H1 (cell line): ENCODE data around the gene NTMT1. TPM values are rescaled to one million over a fixed set of nuclear protein-coding genes. Genes with fewer than 3 reads are reported as not detected.
"Not testable (repeated sequence)": the region's sequence is repeated elsewhere in the genome, so short reads cannot be mapped to it uniquely, and the experiment has no call there.

Source experiments
- CTCF ChIA-PET: fragments of 300-600 bp; sonication (Branson Sonifier 250); formaldehyde crosslinking; loops from one replicate; lab custom pipeline; 2021; ENCODE audit not compliant: partially characterized antibody; lab: Charles Lee
- POLR2A ChIA-PET: fragments of 300-600 bp; sonication (Branson Sonifier 250); formaldehyde crosslinking; loops from one replicate; lab custom pipeline; 2021; ENCODE audit warnings: inconsistent platforms; ENCODE audit not compliant: partially characterized antibody; lab: Charles Lee
- DNase-seq, 2 experiments: peaks; one replicate each; pipeline versions ENCODE4 v3.0.0 to v3.0.0-alpha.2; 2010 to 2022; ENCODE audit warnings: low spot score in 2 of 2, low read depth in 1 of 2, mixed read lengths in 1 of 2
- FAIRE-seq: peaks from 2 replicates; lab custom pipeline; 2011; peaks lifted over from hg19 to GRCh38; lab: Jason Lieb, UNC
- H2AFZ ChIP-seq: 2 replicates; pipeline ENCODE4 v1.8.1; 2012; ENCODE audit warnings: low read length, inconsistent platforms
- H2AK5ac ChIP-seq: 2 replicates; pipeline ENCODE4 v1.6.1; 2013; ENCODE audit warnings: low read depth, low read length
- H2BK120ac ChIP-seq: replicated peaks from 2 replicates; pipeline ENCODE3; 2013; ENCODE audit warnings: low read depth, low read length, inconsistent platforms
- H2BK12ac ChIP-seq: 2 replicates; pipeline ENCODE4 v1.6.1; 2013; ENCODE audit warnings: low read depth, low read length
- H2BK15ac ChIP-seq: 2 replicates; pipeline ENCODE4 v1.6.1; 2013; ENCODE audit warnings: low read length
- H2BK20ac ChIP-seq: 2 replicates; pipeline ENCODE4 v1.6.1; 2013; ENCODE audit warnings: low read length
- H2BK5ac ChIP-seq: 2 replicates; pipeline ENCODE4 v1.6.1; 2013; ENCODE audit warnings: low read depth, low read length
- H3K14ac ChIP-seq: 2 replicates; pipeline ENCODE4 v1.6.1; 2013; ENCODE audit warnings: inconsistent platforms; ENCODE audit not compliant: insufficient read length
- H3K18ac ChIP-seq: 2 replicates; pipeline ENCODE4 v1.6.1; 2013; ENCODE audit warnings: low read length; ENCODE audit errors: extremely low read depth
- H3K23ac ChIP-seq: 2 replicates; pipeline ENCODE4 v1.6.1; 2013; ENCODE audit warnings: inconsistent platforms; ENCODE audit not compliant: insufficient read length
- H3K23me2 ChIP-seq: 2 replicates; pipeline ENCODE4 v1.6.1; 2013; ENCODE audit warnings: low read depth, low read length
- H3K27ac ChIP-seq: 2 replicates; pipeline ENCODE4 v1.6.1; 2011; ENCODE audit warnings: low read depth, low read length, inconsistent platforms
- H3K27me3 ChIP-seq, 4 experiments: replicated peaks in 1 of 4; 1 replicate in 1 of 4; 2 replicates in 3 of 4; pipeline versions ENCODE4 v1.6.1 to v1.8.1; 2011 to 2013; ENCODE audit warnings: low read length in 3 of 4, mild to moderate bottlenecking in 3 of 4, inconsistent platforms in 2 of 4, mixed read lengths in 2 of 4, moderate library complexity in 1 of 4; ENCODE audit not compliant: control insufficient read depth in 3 of 4, insufficient read depth in 3 of 4; ENCODE audit errors: extremely low read depth in 1 of 4
- H3K36me3 ChIP-seq, 4 experiments: 2 replicates each; pipeline versions ENCODE4 v1.6.1 to v1.8.1; 2011 to 2013; ENCODE audit warnings: mild to moderate bottlenecking in 4 of 4, low read length in 3 of 4, moderate library complexity in 2 of 4, control low read depth in 1 of 4, inconsistent platforms in 1 of 4; ENCODE audit not compliant: insufficient read depth in 4 of 4, control insufficient read depth in 2 of 4
- H3K4ac ChIP-seq: replicated peaks from 2 replicates; pipeline ENCODE3; 2013; ENCODE audit warnings: low read length, low read depth, mixed read lengths, inconsistent platforms; ENCODE audit not compliant: insufficient read length
- H3K4me1 ChIP-seq, 4 experiments: replicated peaks in 1 of 4; 1 replicate in 1 of 4; 2 replicates in 3 of 4; pipeline versions ENCODE4 v1.6.1 to v1.8.1; 2011 to 2013; ENCODE audit warnings: low read length in 3 of 4, inconsistent platforms in 2 of 4, mixed read lengths in 1 of 4; ENCODE audit not compliant: insufficient read depth in 4 of 4, control insufficient read depth in 3 of 4
- H3K4me2 ChIP-seq, 2 experiments: 2 replicates each; pipeline versions ENCODE4 v1.6.1 to v1.8.1; 2011 to 2013; ENCODE audit warnings: low read depth in 2 of 2, low read length in 2 of 2, control low read depth in 1 of 2, inconsistent platforms in 1 of 2, mild to moderate bottlenecking in 1 of 2; ENCODE audit not compliant: insufficient read depth in 1 of 2
- H3K4me3 ChIP-seq, 4 experiments: fragments of 200-600, 300-600 bp in 1 of 4; sonication (generic), shearing (Covaris generic), sonication (Bioruptor Twin) in 1 of 4; 2 replicates each; pipeline versions ENCODE4 v1.5.1 to v1.8.1; 2011 to 2016; ENCODE audit warnings: low read length in 4 of 4, low read depth in 3 of 4, control low read depth in 2 of 4, inconsistent platforms in 2 of 4, mild to moderate bottlenecking in 2 of 4, mixed read lengths in 1 of 4, moderate library complexity in 1 of 4; ENCODE audit not compliant: insufficient read depth in 2 of 4; ENCODE audit errors: extremely low read depth in 1 of 4
- H3K56ac ChIP-seq: replicated peaks from 2 replicates; pipeline ENCODE3; 2013; ENCODE audit warnings: low read depth, mild to moderate bottlenecking, mixed read lengths, low read length, inconsistent platforms; ENCODE audit not compliant: insufficient read length
- H3K79me1 ChIP-seq: 2 replicates; pipeline ENCODE4 v1.6.1; 2013; ENCODE audit warnings: low read depth, low read length, control low read depth
- H3K79me2 ChIP-seq, 2 experiments: 2 replicates each; pipeline versions ENCODE4 v1.6.1 to v1.8.1; 2012 to 2013; ENCODE audit warnings: low read length in 2 of 2, mild to moderate bottlenecking in 2 of 2, inconsistent platforms in 1 of 2; ENCODE audit not compliant: insufficient read depth in 2 of 2, control insufficient read depth in 1 of 2
- H3K9ac ChIP-seq, 4 experiments: replicated peaks in 1 of 4; 1 replicate in 1 of 4; 2 replicates in 3 of 4; pipeline versions ENCODE4 v1.6.1 to v1.8.1; 2011 to 2013; ENCODE audit warnings: low read depth in 3 of 4, low read length in 3 of 4, control low read depth in 2 of 4, mild to moderate bottlenecking in 2 of 4, moderate library complexity in 2 of 4, inconsistent platforms in 1 of 4; ENCODE audit errors: extremely low read depth in 1 of 4
- H3K9me3 ChIP-seq, 2 experiments: 2 replicates each; pipeline versions ENCODE4 v1.6.1 to v1.8.1; 2012 to 2013; ENCODE audit warnings: mild to moderate bottlenecking in 2 of 2, moderate library complexity in 2 of 2, control low read depth in 1 of 2, inconsistent platforms in 1 of 2, low read depth in 1 of 2, low read length in 1 of 2, mixed read lengths in 1 of 2; ENCODE audit not compliant: insufficient read depth in 2 of 2
- H4K20me1 ChIP-seq, 2 experiments: replicated peaks in 1 of 2; 2 replicates each; pipeline versions ENCODE3 to v1.8.1; 2011 to 2013; ENCODE audit warnings: inconsistent platforms in 2 of 2, low read length in 2 of 2, mild to moderate bottlenecking in 1 of 2; ENCODE audit not compliant: insufficient read depth in 2 of 2, control insufficient read depth in 1 of 2
- H4K5ac ChIP-seq: 2 replicates; pipeline ENCODE4 v1.6.1; 2013; ENCODE audit warnings: low read length, low read depth, mixed read lengths, inconsistent platforms; ENCODE audit not compliant: insufficient read length
- H4K8ac ChIP-seq: 2 replicates; pipeline ENCODE4 v1.8.0; 2013; ENCODE audit warnings: mild to moderate bottlenecking, moderate library complexity, low read length, inconsistent platforms; ENCODE audit not compliant: insufficient read depth; ENCODE audit errors: extremely low read depth
- H4K91ac ChIP-seq: replicated peaks from 2 replicates; pipeline ENCODE3; 2013; ENCODE audit warnings: low read length, mixed read lengths, inconsistent platforms; ENCODE audit not compliant: insufficient read length
- WGBS, 2 experiments: shearing (Covaris generic) in 1 of 2; methylation state at CpG; one replicate each; pipeline versions ENCODE4 v1.1.6 to v1.1.7; 2013 to 2015; ENCODE audit warnings: low lambda C conversion rate in 2 of 2, mixed read lengths in 2 of 2, inconsistent platforms in 1 of 2, low coverage in 1 of 2, missing lambda C conversion rate in 1 of 2; ENCODE audit not compliant: insufficient replicate concordance in 2 of 2, insufficient coverage in 1 of 2, insufficient read length in 1 of 2; ENCODE audit errors: extremely low coverage in 1 of 2, missing lambda C conversion rate in 1 of 2; 5-methylcytosine and 5-hydroxymethylcytosine counted together
- polyA plus RNA-seq, 7 experiments: library from polyadenylated mRNA; depleted of rRNA in 3 of 7; stranded (reverse) in 5 of 7; unstranded in 2 of 7; fragments of >200 nt in 5 of 7; fragments of 200-250 nt in 2 of 7; gene quantifications; 1 replicate in 5 of 7; 2 replicates in 1 of 7; 4 replicates in 1 of 7; pipeline versions ENCODE4 v1.2.1 to v1.2.3, GENCODE V29; 2011 to 2013; ENCODE audit warnings: missing spikeins in 2 of 7, mixed read lengths in 2 of 7
- total RNA-seq: library from RNA; stranded (reverse); fragmentation: NEBNext Ultra II Directional; extraction: Animal tissue kit (Norgen Biotek cat#: 25700); gene quantifications from 2 replicates; pipeline ENCODE4 v1.2.1, GENCODE V29; 2021

Gene NTMT1
- total and polyA plus RNA-seq, 2 of the 8 experiments (the other 6 are each of a cell fraction or from before 2014, with no cell fraction given), result 66.8 to 70.2 TPM

DNA sequence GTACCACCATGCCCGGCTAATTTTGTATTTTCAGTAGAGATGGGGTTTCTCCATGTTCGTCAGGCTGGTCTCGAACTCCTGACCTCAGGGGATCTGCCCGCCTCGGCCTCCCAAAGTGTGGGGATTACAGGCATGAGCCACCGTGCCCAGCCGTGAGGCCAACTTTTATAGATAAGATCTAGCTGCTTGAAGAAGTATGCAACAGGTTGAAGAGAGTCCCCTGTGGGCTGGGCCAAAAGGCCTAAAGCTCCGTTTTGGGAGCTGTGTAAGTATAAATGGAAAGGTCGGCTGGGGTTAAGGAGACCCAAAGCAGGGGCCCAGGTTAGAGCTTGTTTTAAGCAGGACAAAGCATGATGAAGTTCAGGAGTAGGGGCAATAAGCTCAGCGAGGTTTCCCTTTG is 33.2 kb upstream of the NTMT1 start:
- H3K9me3 ChIP-seq, H2BK15ac ChIP-seq, H3K79me1 ChIP-seq, H4K20me1 ChIP-seq, H4K5ac ChIP-seq, H2BK5ac ChIP-seq, H3K9ac ChIP-seq, H3K4ac ChIP-seq, FAIRE-seq, H2BK120ac ChIP-seq, H2BK20ac ChIP-seq, H3K14ac ChIP-seq, H3K23ac ChIP-seq, H3K27ac ChIP-seq, H4K91ac ChIP-seq, H3K4me2 ChIP-seq, H2BK12ac ChIP-seq, H2AFZ ChIP-seq, H3K56ac ChIP-seq, H3K79me2 ChIP-seq, H3K18ac ChIP-seq, H4K8ac ChIP-seq, H3K23me2 ChIP-seq, H3K4me3 ChIP-seq, H2AK5ac ChIP-seq, DNase-seq, H3K36me3 ChIP-seq: not testable (repeated sequence)
- H3K27me3 ChIP-seq, result peaks cover 0 to 16% (median 10%) of the 10 kb centered on the region in 4 experiments; a peak in 4 of 7 replicates
- ChIA-PET POLR2A (interaction anchor here (1.1 to 1.8 kb wide), 2 partner anchors 43 to 415 kb away, joined by 3 to 6 read pairs; partner anchors contain the start of gene IER5L), CTCF (interaction anchor here (0.6 to 3.2 kb wide), 11 partner anchors 8 to 453 kb away, joined by 3 to 13 read pairs (median 4); no protein-coding TSS in a partner anchor)
- H3K4me1 ChIP-seq, result peaks cover 0 to 20% (median 9%) of the 10 kb centered on the region in 4 experiments; a peak in 6 of 7 replicates
- WGBS, 2 experiments, result 82% methylated on average over 10 of the region's 10 CpGs; no CpG with 5 or more reads in 1 of the 2 experiments
